ENCODE measurements around the gene TMEM87B.

GRCh38 chr2:112048236-112048592 lies 6.9 kb upstream of the TMEM87B start:
- TF ChIP-seq CTCF (IDR thresholded peaks at IDR 0.05) (no peak), EP300 (IDR thresholded peaks at IDR 0.05) (no peak)
